ENCODE data around the gene METTL15. TPM values are rescaled to one million over a fixed set of nuclear protein-coding genes. Genes with fewer than 3 reads are reported as not detected.
A peak's percentile ranks its signal among the peaks of the same experiment; 100 is the strongest.

The METTL15 gene
- total RNA-seq, 1 experiment from 2014 or later: 31.3 TPM

DNA sequence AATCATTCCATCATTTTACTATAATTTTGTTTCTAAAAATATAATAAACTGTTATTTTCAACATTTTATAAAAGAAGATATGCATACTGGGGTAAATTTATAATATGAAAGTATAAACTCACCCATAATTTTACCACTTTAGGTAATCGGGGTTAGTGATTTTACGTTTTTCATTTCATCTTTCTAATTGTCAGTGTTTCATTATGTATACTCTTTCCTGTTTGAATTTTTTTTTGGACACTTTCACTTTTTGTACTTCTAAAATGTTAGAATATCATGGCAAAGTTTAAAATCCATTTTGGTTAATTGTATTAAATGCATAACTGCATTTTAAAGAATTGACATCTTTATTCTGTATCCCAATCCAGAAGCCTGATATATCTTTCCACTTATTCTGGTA, 115.8 kb downstream of the METTL15 start:
- DNase-seq (ENCODE audit: low spot score): no peak
- Histone ChIP-seq H3K4me3 (ENCODE audit: low read depth, low read length, poor library complexity, severe bottlenecking) (no peak overlapping the region), H3K36me3 (ENCODE audit: insufficient read depth, low read length, poor library complexity, severe bottlenecking) (no peaks in the 10 kb centered on the region), H3K27me3 (replicated peaks; ENCODE audit: insufficient read depth, low read depth, low read length, poor library complexity) (no peaks in the 10 kb centered on the region), H3K9me3 (ENCODE audit: low read depth, low read length, poor library complexity, severe bottlenecking) (no peaks in the 10 kb centered on the region), H3K27ac (ENCODE audit: low read depth, low read length, poor library complexity, severe bottlenecking) (no peak overlapping the region), H3K4me1 (ENCODE audit: insufficient read depth, low read length, poor library complexity, severe bottlenecking) (peaks cover 8% of the 10 kb centered on the region)
- BruUV-seq (replicated peaks): no TSS peak
- TF ChIP-seq EZH2 (IDR thresholded peaks at IDR 0.05; ENCODE audit: borderline replicate concordance, low read depth, low read length, poor library complexity, severe bottlenecking): no peak
- TF ChIP-seq, protein P1, sequence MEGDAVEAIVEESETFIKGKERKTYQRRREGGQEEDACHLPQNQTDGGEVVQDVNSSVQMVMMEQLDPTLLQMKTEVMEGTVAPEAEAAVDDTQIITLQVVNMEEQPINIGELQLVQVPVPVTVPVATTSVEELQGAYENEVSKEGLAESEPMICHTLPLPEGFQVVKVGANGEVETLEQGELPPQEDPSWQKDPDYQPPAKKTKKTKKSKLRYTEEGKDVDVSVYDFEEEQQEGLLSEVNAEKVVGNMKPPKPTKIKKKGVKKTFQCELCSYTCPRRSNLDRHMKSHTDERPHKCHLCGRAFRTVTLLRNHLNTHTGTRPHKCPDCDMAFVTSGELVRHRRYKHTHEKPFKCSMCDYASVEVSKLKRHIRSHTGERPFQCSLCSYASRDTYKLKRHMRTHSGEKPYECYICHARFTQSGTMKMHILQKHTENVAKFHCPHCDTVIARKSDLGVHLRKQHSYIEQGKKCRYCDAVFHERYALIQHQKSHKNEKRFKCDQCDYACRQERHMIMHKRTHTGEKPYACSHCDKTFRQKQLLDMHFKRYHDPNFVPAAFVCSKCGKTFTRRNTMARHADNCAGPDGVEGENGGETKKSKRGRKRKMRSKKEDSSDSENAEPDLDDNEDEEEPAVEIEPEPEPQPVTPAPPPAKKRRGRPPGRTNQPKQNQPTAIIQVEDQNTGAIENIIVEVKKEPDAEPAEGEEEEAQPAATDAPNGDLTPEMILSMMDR (conservative IDR thresholded peaks at IDR 0.05; ENCODE audit: low read depth, low read length): no peak
- CTCF ChIA-PET: no interaction called here
- intact Hi-C loops (cut with micrococcal nuclease; ENCODE audit: unreplicated experiment): no loop called here
- POLR2A ChIA-PET (ENCODE audit: low non-redundant PET): no interaction called here

DNA sequence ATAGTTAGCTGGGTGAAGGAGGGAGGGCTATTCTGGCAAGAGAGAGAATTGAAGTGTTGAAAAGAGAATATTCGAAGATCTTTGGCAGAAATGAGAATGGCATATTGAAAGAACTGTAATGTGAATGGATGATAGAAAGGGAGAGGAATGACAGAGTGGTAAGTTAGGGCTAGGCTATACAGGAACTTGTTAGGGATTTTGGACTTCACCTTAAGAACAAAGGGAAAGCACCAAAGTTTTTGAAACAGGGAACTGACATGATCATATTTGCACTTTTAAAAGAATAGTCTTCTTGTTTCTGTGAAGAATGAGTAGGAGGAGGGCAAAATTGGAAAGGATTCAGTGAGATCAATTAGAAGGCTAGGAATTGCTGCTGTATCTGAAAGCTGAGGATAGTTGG, 119.3 kb downstream of the METTL15 start:
- Histone ChIP-seq H3K4me3 (ENCODE audit: low read depth, low read length, poor library complexity, severe bottlenecking) (no peak overlapping the region), H3K36me3 (ENCODE audit: insufficient read depth, low read length, poor library complexity, severe bottlenecking) (no peaks in the 10 kb centered on the region), H3K9me3 (ENCODE audit: low read depth, low read length, poor library complexity, severe bottlenecking) (no peaks in the 10 kb centered on the region), H3K4me1 (ENCODE audit: insufficient read depth, low read length, poor library complexity, severe bottlenecking) (peaks cover 8% of the 10 kb centered on the region), H3K27me3 (replicated peaks; ENCODE audit: insufficient read depth, low read depth, low read length, poor library complexity) (no peaks in the 10 kb centered on the region), H3K27ac (ENCODE audit: low read depth, low read length, poor library complexity, severe bottlenecking) (no peak overlapping the region)
- POLR2A ChIA-PET (ENCODE audit: low non-redundant PET): no interaction called here
- CTCF ChIA-PET: no interaction called here
- no peak for DNase-seq (ENCODE audit: low spot score)
- TF ChIP-seq, protein P1 (conservative IDR thresholded peaks at IDR 0.05; ENCODE audit: low read depth, low read length): no peak
- no peak for TF ChIP-seq EZH2 (IDR thresholded peaks at IDR 0.05; ENCODE audit: borderline replicate concordance, low read depth, low read length, poor library complexity, severe bottlenecking)
- BruUV-seq (replicated peaks): no TSS peak
- intact Hi-C loops (cut with micrococcal nuclease; ENCODE audit: unreplicated experiment): no loop called here

DNA sequence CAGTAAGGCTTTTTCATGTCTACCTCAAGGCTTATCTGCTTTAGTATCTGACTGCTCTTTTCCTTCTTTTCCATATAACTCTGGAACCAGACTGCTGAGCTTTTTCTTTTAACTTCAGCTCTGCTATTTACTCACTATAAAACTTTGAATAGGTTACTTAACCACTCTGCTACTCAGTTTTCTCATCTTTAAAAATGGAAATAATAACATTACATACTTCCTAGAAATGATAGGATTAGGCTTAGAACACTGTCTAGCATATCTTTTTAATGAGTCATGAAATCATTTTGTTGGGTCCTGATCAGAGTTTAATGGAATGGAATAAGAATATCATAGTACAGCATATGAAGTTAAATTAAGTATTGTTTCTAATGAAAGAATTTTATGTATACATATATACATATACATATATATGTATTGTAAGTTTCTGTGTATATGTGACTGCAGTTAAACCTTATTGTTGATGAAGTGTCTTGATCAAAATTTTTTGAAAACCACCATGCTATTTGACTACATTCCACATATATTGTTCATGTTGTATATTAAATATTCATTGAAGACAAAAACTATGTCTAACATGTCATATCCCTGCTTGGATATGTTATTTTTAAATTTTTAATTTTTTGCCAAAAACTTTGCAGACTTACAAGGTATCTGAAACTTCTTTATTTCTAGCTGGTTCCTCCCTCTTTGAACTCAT, 120.2 kb downstream of the METTL15 start:
- intact Hi-C loops (cut with micrococcal nuclease; ENCODE audit: unreplicated experiment): no loop called here
- no TSS peak for BruUV-seq (replicated peaks)
- Histone ChIP-seq H3K4me1 (ENCODE audit: insufficient read depth, low read length, poor library complexity, severe bottlenecking) (peaks cover 8% of the 10 kb centered on the region), H3K27me3 (replicated peaks; ENCODE audit: insufficient read depth, low read depth, low read length, poor library complexity) (no peaks in the 10 kb centered on the region), H3K9me3 (ENCODE audit: low read depth, low read length, poor library complexity, severe bottlenecking) (no peaks in the 10 kb centered on the region), H3K36me3 (ENCODE audit: insufficient read depth, low read length, poor library complexity, severe bottlenecking) (no peaks in the 10 kb centered on the region), H3K4me3 (ENCODE audit: low read depth, low read length, poor library complexity, severe bottlenecking) (no peak overlapping the region), H3K27ac (ENCODE audit: low read depth, low read length, poor library complexity, severe bottlenecking) (no peak overlapping the region)
- DNase-seq (ENCODE audit: low spot score): peak; percentile 49
- ChIA-PET POLR2A (ENCODE audit: low non-redundant PET) (no interaction called here), CTCF (no interaction called here)
- TF ChIP-seq, protein P1 (conservative IDR thresholded peaks at IDR 0.05; ENCODE audit: low read depth, low read length): no peak
- TF ChIP-seq EZH2 (IDR thresholded peaks at IDR 0.05; ENCODE audit: borderline replicate concordance, low read depth, low read length, poor library complexity, severe bottlenecking): no peak
